NOMO-1 treated with DMSO at 0.1 percent for 48 hours (cell line): ENCODE measurements around the gene MYO7B.

Source experiments
- DNase-seq: peaks from one replicate; lab custom pipeline; 2025; ENCODE audit not compliant: unreplicated experiment; lab: John Stamatoyannopoulos, UW

Gene MYO7B

GRCh38 chr2:127572841-127573240 lies 37.4 kb downstream of the MYO7B start:
- no peak for DNase-seq

DNA sequence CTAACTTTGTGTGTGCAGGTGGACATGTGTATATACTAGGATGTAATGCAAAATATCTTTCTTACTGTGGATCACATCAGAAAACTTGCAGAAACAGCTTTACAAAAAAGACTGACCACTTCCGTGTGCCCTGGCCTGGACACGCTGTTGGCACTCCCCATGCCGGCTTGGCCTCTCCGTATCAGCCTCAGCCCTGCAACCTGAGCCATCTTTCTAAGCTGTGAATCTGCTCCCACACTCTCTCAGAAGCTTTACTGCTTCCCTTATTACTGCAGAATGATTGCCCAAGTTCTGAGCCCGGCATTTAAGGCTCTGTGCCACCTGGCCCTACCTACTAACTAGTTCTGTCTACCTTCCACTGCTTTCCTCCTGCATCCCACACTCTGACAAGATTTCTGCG lies 37.8 kb downstream of the MYO7B start:
- DNase-seq, result no peak

DNA sequence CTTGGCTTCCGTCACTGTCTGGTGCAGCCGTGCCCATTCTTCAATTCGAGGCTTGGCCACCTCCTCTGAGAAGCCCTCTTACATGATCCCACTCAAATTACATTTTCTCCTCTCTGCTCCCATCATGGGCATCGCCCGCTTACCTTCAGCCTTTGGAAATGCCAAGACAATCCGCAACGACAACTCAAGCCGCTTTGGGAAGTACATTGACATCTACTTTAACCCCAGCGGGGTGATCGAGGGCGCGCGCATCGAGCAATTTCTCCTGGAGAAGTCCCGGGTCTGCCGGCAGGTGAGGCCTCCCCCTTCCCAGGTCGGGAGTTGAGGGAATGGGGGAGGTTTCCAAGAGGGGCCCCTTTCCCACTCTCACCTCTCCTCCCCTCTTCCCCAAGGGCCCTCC lies 38.3 kb downstream of the MYO7B start:
- DNase-seq, result no peak

DNA sequence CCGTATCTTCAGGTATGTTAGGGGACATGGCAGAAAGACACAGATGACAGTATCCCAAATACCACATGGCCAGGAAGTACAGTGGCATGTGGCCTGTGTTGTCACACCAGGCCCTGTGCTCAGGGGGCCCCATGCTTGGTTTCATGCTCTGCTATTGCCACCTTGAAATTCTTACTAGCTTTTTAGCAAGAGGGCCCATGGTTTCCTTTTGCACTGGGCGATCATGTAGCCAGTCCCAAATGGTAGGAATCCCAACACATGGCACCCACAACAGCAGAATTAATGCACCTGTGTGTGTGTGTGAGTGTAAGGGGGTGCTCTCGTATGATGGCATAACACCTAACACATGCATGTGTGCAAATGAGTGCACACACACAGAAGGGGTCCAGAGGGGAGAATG lies 39.2 kb downstream of the MYO7B start:
- no peak for DNase-seq

GRCh38 chr2:127575185-127575765 lies 39.8 kb downstream of the MYO7B start:
- DNase-seq, result peak; percentile 84

DNA sequence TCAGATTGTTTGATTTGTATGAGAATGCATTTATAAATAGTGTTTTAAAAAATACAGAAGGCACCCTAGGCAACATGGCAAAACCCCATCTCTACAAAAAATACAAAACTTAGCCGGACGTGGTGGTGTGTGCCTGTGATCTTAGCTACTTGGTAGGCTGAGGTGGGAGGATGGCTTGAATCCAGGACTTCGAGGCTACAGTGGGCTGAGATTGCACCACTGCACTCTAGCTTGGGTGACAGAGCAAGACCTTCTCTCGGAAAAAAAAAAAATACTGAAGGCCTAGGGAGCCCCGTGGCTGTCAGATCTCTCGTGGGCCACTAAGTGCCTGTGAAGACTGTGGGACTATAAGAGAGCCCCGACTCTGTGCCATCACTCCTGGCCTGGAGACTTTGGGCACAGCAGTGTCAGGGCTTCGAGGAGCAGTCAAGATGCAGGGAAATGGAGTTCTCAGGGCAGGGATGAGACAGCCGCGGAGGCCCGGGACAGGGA lies 40.5 kb downstream of the MYO7B start:
- DNase-seq, result no peak

GRCh38 chr2:127576433-127577207 lies 41.1 kb downstream of the MYO7B start:
- DNase-seq, result no peak

DNA sequence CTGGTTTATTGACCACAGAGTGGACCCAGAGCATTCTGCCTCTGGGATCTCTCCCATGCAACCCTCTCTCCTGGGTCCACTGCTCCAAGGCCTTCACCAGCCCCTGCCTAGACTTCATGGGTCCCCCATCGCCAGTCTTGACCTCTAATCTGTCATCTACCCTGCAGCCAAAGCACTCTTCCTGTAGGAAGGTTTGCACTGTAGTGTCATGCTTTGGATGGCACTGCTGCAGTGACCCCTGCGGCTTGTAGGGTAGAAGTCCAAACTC lies 41.7 kb downstream of the MYO7B start:
- no peak for DNase-seq

- no peak for DNase-seq
Observed at GRCh38 chr2:127577503-127577902, 42.0 kb downstream of the MYO7B start.

- no peak for DNase-seq
Observed at GRCh38 chr2:127577973-127578372, 42.5 kb downstream of the MYO7B start.

DNA sequence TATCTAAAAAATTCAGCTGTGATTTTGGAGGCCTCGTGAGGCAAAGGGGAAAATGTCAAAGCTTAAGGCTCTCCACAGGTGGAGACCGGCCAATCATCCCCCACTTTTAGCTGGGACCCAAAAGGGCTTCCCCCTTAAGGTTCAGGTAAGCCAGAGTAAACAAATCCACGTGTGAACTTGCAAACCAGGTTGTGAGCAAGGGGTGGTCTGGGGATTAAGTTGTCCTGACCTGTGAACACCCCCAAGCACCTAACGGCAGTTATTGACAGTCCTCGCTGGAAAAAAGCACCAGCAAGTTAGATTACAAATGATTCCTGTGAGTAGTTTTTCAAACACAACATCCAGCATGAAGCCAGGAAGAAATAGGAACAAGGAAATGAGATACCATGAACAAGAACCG lies 42.9 kb downstream of the MYO7B start:
- DNase-seq, result no peak

- DNase-seq, result no peak
Observed at GRCh38 chr2:127579231-127579630, 43.7 kb downstream of the MYO7B start.

DNA sequence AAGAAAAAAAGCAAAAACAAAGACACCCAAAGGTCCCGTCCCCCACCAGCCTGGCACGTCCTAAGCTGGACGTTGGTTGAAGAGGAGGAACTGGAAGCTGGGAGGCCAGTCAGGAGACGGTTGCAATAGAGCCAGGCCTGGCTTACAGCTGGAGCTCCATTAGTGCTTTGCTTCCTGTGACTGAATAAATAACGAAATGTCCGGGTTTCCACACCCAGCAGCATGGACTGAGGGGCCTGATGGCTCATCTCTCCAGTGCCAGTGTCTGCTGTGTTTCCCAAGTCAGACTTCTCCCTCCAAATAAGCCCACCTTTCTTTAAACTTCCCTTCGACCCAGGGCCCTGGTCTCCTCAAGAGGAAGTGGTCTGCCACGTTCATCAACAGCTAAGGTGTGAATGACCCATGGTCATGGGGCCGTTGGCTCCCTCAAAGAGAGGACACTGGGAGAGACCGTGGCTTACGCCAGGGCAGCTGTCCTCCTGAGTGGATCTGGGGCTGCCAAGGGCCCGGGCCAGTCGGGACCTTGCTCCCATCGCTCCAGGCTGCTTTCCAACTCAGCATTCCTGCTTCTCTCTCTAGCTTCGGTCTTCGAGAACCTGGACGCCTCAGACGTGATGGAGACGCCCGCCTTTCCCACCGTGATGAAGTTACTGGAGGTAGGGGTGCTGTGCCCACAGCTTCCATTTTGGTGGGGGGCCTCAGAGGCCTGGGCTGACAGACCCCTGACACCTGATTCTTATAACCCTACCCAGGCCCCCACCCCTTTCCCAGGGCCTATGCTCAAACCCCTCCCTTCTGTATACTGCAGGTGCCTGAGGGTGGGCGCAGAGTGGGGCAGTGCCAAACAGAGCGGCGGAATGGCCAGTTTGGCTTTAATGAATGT lies 44.9 kb downstream of the MYO7B start:
- peak; percentile 17 for DNase-seq

DNA sequence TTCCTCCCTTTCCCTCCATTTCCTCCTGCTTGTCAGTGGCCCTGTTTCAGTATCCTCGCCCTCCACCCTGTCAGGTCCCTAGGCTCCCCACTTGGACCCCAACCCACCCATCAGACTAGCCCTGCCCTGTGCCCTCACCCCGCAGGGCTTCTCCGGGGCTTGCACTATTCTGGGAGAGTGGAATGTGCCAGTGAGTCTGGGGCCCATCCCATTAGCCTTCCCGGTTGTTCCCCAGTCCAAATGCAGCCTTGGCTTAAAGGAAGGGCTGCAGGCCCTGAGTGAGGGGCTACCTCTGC lies 45.5 kb downstream of the MYO7B start:
- no peak for DNase-seq

DNA sequence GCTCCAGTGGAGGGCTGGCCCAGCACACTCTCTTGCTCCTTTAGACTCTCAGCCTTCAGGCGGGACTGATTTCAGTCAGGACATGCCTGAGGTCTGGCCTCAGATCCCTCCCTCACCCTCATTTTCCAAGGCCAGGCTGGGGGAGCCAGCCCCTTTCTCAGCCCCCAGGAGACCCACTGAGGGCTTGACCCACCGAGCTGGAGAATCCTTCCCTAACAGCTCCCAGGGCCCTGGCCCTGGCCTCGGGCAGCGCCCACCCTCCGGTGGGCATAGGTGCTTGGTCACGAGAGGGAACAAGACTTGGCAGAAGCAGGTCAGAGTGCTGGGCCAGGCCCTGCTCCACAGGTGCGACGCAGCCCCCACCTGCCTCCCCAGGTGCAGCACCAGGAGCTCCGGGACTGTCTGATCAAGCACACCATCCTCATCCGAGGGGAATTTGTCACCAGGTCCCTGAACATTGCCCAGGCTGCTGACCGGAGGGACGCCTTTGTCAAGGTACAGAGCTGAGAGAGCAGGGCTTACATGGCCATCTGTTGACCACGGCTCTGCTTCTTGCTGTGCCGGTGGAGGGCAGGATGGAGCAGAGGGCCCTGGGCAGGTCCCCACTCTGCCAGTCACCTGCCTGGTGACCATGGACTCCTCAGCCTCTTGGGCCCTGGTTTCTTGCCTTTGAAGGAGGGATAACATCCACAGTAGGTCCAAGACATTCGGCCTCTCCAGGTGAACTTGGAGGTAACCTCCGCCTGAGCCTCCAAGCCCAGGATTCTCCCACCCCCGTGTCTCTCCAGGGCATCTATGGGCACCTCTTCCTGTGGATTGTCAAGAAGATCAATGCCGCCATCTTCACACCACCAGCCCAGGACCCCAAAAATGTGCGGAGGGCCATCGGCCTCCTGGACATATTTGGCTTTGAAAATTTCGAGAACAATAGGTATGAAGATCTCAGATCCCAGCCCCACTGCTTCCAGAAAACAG lies 46.3 kb downstream of the MYO7B start:
- DNase-seq, result no peak

- DNase-seq, result no peak
Observed at GRCh38 chr2:127582863-127583861, 47.7 kb downstream of the MYO7B start.

GRCh38 chr2:127584047-127584446 lies 48.6 kb downstream of the MYO7B start:
- no peak for DNase-seq

GRCh38 chr2:127584516-127585033 lies 49.1 kb downstream of the MYO7B start:
- DNase-seq, result no peak

DNA sequence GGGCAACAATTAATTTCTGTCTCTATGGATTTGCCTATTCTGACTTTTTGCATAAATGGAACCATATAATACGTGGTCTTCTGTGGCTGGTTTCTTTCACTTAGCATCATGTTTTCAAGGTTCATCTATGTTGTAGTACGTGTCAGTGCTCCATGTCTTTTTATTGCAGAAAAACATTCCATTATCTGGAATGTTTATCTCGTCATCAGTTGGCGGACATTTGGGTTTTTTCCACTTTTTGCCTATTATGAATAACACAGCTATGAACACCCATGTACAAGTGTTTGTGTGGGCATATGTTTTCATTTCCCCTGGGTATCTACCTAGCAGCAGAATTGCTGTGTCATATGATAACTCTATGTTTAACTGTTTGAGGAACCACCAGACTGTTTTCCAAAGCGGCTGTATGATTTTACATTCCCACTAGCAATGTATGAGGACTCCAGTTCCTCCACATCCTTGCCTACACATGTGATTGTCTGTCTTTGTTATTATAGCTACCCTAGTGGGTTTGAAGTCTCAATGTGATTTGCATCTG lies 49.9 kb downstream of the MYO7B start:
- no peak for DNase-seq
